DMS 273 treated with DMSO at 0.1 percent for 48 hours (cell line): ENCODE measurements around the gene HMSD.

Experiments used
- DNase-seq: peaks from one replicate; lab custom pipeline; 2025; lab: John Stamatoyannopoulos, UW

HMSD gene

GRCh38 chr18:63994783-63995399, 45.8 kb downstream of the HMSD start:
- no peak for DNase-seq

DNA sequence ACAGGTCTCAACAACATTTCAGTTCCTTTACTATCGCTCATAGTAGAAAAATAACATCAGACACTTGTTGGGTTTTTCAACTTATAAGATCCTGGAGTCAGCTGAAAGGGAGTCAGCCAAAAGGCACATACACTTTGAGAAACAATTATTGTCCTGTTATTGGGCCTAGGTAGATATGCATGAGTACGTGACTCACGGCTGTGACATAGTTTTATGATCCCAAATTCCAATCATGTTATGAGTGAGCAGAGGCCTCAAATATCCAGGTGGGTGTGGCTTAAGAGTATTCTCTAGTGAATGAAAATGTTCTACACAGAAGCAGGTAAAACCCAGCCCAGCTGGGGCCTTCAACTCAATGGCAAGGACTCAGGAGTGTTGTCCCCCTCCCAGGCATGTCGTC, 47.9 kb downstream of the HMSD start:
- no peak for DNase-seq

DNA sequence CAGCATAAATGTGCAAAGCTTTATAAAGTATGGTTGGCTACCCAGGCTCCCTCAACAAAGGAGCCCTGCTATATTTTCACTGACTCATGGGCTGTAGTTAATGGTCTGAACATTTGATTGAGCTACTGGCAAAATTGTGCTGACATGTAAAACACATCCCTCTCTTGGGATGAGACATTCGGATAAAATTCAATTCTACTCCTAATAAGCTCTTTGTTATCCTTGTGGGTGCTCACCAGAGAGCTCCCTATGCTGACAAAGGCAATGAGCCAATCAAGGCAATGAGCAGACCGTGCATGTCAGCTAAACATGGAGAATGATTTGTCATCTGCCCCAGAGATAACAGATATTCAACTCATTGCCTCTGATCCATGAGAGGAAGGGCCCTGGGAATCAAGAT, 48.5 kb downstream of the HMSD start:
- no peak for DNase-seq

DNA sequence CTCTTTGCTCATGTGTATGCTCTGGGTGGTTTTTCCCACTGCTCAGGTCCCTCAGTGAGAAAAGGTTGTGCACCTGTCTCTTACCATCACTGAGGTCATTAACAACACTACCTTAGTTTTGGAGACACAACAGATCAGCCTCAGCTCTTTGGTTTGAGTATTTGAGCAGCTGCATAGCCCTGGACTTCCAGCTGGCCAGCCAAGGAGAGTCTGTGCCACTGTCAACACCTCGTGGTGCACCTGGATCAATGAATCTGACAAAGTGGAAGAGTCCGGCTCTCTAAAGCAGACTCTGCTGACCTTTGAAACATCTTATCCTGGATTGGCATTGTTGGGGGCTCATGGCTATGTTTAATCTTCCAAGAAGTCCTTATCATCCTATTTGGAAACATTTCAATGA, 50.8 kb downstream of the HMSD start:
- DNase-seq: no peak

- DNase-seq: no peak
These were observed 53.5 kb downstream of the HMSD start for GRCh38 chr18:64002581-64002980.

DNA sequence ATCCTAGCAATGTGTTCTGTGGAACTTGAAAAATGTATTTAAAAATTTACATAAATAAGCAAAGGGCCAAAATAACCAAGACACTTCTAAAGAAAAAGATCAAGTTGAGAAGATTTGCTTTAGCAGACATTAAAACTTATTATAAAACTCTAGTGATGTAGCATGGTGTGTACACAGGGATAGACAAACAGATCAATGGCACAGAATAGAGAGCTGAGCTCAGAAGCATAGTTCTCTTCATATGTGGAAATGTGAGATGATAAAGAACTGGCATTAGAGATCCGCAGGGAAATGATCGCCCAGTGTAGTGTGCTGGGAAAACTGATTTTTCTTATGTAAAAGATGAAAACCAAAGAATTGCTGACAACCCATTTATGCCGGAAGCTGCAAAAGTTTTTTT, 60.2 kb downstream of the HMSD start:
- DNase-seq: no peak
